Fibroblast of skin of scalp (primary cell): ENCODE measurements around the gene FZD7.

Source experiments
- DNase-seq: peaks from one replicate; pipeline ENCODE4 v3.0.0-alpha.2; 2013

Gene FZD7

DNA sequence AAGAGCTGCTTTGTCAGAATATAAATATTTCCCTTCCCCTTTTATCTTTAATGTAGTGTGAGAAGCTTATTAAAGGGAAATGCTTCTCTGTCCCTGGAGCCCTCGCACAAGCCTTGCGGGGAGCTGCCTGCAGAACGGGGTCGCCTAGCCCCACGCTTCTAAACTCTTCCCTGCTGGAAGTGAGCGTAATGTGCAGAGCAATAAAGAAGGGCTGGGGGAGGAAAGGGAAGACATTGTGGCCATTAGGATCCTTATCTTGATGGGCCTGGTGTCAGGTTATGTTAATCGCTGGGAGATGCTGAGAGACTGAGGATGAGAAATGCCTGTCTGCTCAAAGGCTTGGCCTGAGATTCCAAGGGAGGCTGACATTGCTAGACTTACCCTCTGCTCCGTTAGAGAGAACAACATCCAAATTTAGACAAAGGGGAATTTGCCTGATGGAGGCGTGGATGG, 18.9 kb upstream of the FZD7 start:
- DNase-seq: no peak

DNA sequence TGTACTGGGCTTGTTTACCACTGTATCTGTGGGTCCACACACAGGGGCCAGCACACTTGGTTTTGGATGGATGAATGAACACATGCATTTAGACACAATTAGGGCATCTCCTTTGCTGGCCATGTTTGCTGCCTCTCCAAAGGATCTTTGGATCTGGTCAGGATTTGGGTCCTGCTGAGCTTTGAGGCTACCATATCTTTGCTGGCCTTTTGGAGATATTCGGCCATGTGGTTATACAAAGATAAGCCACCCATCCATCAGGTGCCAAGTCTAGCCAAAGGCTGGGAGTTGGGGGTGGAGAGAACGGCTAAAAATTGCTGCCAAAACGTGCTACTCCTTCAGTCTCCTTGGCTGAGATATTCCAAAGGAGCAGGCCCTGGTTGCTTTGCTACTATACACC, 18.2 kb upstream of the FZD7 start:
- no peak for DNase-seq

DNA sequence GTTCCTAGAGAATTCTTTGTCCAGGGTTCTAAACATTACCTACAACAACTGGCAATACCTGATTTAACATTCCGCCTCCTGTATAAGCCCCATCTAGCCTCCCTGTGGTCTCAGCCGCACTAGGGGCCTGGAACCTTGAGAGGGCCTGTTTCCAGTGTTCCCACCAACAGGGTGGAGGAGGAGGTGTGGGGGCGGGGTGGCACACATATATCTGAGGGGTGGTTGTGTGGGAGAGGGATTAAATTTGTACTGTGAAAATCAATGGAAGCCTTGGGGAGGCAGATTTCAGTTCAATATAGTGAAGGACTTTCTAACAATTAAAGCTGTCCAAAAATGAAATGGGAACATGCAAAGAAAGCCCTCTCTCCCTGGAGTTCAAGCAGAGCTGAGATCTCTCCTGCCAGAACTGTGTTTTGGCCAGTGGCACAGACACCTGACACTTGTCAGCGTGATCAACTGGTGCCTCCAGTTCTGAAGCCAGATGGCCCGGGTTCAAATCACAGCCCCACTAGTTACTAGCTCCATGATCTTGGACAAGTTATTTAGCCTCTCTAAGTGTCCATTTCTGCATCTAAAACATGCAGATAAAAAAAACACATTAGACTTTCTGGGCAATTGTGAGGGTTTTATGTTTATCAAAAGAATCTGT, 17.0 kb upstream of the FZD7 start:
- no peak for DNase-seq

DNA sequence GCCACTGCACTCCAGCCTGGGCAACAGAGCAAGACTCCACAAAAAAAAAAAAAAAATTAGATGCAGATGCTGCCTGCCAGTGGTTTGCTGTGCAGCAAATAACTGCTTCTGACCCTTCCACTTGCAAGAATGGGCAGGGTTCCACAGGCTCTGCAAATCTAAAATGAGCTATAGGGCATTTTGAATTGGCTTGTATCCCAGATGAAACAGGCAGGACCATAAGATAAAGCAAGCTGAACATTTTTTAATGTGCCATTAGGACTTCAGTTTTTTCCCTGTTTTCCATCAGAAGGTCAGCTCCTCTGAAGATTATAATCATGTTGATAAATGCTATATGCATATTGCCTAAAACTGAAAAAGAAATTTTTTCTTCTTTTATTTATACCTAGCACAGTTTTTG, 15.7 kb upstream of the FZD7 start:
- DNase-seq: no peak

DNA sequence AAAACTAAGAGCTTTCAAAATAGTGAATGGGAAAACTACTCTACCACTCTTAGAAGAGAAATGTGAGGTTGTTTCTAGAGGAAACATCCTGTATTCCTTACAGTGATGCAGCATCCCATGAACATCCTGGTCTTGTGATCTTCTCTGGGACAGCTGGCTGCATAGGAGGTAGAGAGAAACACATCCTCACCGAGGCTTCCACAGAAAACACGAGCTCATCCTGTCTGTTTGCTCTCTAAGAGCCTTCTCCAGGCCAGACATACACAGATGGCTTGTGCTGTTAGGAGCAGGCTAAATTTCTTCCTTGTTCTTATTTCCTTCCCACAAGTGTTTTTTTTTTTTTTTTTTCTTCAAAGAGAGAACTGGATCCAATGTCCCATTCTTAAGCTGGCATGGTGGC, 14.7 kb upstream of the FZD7 start:
- DNase-seq: no peak

DNA sequence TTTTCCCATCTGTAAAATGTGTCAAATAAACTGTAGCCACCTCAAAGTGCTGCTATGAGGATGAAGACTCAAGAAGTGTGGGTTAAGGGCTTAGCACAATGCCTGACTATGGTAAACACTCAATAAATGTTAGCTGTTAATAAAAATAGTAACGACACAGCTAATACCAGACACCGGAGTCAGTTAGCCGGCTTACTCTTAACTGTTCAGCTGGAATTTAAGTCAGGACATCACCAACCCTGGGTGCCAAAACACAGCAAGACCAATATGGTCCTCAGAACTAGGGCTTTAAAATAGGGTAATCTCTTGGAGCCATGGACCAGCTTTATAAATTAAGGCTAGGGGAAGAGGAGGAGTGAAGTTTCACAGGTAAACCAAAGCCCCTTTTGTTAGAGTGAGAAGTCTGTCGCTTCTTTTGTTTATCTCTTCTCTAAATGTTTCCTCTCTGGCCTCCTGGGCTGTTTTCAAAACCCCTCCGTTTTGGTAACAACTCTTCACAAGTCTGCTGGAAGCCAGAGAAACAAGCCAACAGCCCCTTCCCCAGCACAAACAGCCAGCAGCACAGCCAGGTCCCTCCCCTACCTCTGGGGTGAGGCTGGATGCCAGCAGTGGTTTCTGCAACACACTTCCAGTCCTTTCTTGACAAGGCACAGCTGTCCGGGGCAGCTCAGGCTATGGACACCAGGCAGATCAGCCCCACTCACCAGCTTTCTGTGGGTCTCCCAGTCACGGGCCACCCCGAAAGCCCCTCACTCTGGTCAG, 13.8 kb upstream of the FZD7 start:
- no peak for DNase-seq

DNA sequence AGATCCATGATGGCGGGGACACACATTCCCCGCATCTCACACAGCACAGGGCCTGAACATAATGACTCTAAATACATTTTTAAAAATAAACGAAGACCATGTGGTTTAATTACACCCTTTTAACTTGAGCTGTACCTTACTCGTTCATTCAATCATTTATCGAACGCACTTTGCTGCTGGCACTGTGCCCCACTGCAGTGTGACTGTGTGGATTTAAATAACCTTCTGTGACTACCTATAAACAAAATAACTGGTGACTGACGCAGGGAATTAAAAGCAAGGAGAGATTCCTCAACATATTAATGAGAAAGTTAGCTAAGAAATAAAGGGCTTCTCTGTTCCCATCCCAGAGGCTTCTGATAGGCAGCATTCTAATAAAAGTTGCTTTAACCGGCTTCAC, 10.9 kb upstream of the FZD7 start:
- no peak for DNase-seq

DNA sequence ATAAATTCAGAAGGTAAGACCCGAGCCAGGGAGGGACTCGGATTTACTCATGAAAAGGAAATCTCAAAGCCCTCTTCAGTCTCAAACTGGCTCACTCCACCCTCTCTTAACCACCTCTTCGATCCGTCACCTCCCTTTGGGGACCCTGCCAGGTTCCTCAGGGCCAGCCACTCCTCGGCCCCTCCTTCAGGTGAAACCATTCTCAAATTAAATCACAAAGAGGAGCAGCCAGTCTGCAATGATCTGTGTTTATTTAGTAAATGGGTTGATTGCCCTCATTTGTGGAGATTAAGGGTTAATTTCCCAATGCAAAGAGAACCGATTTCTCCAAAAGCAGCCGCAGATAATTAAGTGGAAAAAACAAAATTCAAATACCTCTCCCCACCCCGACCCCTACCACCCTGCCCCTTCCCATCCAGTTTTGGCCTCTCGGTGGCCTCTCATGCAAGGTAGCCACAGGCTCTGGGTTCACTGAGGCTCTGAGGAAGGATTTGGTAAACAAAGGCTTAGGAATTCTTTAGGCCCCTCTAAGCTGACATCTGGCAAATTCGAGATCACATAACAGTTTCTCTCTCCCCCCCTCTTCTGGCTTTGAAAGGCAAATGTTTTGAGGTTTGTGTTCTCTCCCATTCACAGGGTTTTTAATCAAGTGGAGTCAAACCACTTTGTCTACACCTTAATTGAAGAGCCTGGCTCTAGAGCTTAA, 10.3 kb upstream of the FZD7 start:
- no peak for DNase-seq

DNA sequence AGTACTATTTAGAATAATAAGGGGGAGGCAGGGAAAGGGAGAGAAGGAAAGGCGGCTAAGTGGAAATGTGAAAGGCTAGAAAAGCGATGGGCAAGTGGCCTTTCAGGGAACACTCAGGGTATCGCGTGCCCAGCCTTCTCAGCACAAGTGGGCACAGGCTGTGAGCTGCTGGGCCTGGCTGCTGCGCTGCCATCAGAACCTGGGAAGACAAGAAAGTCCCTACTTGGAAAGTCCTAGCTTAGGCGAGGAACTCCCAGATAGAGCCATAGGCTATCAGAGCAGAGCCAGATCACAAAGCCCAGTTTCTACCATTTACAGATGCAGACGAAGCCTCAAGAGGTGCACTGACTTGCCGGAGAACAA, 9.8 kb upstream of the FZD7 start:
- DNase-seq: no peak

DNA sequence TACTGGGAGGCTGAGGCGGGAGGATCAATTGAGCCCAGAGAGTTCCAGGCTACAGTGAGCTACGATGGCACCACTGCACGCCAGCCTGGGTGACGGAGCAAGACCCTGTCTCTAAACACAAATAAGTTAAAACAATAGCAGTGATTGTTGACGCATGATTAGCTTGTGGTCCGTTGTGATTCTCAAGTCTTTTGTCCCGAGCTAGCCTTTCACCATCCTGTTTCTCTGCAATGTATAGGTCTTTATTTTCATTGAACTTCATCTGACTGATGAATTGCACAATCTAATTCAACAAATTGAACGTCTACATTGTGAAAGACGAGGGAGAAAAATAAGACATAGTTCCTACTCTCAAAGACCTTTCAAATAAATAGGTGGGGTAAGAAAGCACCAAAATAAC, 8.8 kb upstream of the FZD7 start:
- no peak for DNase-seq

DNA sequence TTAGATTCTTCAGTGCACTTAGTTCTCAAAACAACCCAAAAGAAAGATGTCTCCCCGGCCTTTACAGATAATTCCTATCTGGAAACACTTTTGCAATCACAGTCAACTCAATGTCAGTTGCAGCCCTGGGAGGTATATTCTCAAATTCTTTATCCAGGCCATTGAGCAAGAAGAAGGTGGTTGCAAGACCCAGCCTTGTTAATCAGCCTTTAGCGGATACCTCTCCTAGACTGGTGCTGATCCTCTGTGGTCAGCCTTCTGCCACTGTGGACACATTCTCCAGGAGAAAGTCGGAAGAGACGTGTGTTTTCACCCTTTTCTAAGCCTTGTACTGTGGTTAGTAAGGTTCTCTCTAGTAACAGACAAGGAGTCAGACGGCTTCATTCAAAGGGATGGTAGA, 7.8 kb upstream of the FZD7 start:
- no peak for DNase-seq

DNA sequence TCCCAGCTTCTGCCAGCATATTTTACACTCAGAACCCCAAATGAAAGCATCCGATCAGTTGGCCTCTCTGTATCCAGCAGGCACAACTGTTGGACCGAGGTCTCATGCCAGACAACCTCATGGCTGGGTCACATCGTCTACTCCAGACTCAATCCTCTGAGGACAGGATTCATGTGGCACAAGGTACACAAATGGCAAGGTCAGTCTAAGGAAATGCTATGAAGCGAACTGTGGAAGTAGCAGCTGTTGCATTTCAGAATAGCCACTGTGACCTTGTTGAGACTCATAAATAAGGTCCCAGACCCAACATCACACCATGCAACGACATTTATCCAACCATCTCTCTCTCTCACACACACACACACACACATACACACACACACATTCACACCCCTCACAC, 7.1 kb upstream of the FZD7 start:
- no peak for DNase-seq

DNA sequence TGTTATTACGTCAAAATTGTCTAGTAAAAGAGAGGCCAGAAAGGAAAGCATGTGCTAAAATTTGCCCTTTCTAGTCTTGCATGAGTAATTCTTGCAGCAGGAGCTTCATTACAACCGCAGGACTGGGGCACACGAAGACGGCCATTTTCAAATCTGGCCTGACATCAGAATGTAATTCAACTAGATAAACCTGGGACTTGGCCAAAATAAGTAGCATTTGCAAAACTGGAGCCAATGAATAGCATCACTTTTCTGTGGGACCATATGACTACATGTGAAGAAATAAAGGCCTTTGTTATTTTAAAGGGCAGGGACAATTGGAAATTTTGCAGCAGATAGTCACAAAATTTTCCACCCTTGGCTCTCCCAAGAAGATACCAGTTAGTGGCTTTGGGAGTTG, 3.0 kb upstream of the FZD7 start:
- DNase-seq: peak; percentile 77

DNA sequence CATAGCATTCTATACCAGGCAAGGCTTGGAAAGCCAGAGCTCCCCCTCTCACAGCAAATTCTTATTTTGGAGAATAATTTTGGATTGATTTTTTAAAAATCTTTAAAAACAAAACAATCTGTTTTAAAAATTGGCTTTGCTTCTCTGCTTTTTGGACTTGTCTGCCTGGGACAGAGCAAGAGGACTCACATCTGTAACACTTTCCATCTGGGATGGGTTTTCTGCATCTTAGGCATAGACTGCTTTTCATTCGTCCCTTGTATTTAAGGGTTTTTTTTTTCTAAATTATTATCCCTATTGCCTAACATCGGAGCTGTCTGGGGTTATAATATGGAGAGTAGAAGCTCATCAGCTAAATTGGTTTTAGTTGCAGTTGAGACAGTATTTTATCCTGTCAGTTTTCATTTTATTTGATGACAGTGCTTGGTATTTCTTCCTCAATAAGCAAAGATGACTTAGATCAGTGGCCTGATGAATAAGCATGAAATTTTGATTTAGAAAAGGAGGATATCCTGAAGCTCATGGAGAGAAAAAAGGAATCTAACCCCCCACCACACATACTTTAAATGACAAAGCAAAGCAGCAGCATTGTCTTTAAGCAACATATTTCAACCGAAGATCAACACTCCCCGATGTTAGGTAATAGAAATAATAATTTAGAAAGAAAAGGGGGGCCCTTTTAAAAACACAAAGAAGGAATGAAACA, 2.3 kb upstream of the FZD7 start:
- peak; percentile 43 for DNase-seq

DNA sequence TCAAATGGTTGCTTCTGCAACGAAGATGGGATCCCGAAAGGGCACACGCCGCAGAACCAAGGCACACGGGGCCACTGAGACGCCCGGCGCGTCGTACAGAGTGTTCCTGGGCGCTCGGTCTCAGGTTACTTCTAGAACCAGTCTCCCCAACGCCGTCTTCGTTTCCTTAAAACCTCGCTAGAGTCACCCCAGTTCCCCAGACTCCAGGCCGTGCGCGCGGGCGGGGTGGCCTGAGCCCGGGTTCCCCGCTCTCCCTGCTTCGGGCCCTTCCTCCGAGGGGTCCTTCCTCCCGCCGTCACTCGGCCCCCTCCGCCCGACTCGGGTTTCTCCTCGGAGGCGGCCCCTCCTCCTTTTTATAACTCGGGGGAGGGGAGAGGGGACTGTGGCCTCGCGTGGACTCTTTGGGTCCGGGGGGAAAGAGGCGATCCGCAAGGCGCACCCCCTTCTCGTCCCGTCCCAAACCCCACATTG, 774 bp upstream of the FZD7 start:
- peak; percentile 56 for DNase-seq

DNA sequence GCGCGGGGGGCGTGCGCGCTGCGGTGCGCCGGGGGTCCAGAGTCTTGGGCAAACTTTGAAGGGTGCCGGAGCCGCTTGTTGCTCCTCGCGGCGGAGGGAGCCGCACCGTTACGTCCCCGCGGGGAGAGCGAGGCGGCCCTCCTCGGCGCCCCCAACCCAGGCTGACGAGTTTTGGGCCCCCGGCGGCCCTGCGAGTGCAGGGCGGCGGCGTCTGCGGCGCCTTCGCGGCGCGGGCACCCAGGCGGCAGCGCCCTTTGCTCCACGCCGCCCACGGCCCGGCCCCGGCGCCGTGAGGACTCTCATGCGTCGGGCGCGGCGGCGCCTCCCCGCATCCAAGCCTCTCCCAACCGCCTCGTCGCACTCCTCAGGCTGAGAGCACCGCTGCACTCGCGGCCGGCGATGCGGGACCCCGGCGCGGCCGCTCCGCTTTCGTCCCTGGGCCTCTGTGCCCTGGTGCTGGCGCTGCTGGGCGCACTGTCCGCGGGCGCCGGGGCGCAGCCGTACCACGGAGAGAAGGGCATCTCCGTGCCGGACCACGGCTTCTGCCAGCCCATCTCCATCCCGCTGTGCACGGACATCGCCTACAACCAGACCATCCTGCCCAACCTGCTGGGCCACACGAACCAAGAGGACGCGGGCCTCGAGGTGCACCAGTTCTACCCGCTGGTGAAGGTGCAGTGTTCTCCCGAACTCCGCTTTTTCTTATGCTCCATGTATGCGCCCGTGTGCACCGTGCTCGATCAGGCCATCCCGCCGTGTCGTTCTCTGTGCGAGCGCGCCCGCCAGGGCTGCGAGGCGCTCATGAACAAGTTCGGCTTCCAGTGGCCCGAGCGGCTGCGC, 814 bp downstream of the FZD7 start:
- peak; percentile 35 for DNase-seq

DNA sequence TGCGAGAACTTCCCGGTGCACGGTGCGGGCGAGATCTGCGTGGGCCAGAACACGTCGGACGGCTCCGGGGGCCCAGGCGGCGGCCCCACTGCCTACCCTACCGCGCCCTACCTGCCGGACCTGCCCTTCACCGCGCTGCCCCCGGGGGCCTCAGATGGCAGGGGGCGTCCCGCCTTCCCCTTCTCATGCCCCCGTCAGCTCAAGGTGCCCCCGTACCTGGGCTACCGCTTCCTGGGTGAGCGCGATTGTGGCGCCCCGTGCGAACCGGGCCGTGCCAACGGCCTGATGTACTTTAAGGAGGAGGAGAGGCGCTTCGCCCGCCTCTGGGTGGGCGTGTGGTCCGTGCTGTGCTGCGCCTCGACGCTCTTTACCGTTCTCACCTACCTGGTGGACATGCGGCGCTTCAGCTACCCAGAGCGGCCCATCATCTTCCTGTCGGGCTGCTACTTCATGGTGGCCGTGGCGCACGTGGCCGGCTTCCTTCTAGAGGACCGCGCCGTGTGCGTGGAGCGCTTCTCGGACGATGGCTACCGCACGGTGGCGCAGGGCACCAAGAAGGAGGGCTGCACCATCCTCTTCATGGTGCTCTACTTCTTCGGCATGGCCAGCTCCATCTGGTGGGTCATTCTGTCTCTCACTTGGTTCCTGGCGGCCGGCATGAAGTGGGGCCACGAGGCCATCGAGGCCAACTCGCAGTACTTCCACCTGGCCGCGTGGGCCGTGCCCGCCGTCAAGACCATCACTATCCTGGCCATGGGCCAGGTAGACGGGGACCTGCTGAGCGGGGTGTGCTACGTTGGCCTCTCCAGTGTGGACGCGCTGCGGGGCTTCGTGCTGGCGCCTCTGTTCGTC, 1.7 kb downstream of the FZD7 start:
- DNase-seq: peak; percentile 86

DNA sequence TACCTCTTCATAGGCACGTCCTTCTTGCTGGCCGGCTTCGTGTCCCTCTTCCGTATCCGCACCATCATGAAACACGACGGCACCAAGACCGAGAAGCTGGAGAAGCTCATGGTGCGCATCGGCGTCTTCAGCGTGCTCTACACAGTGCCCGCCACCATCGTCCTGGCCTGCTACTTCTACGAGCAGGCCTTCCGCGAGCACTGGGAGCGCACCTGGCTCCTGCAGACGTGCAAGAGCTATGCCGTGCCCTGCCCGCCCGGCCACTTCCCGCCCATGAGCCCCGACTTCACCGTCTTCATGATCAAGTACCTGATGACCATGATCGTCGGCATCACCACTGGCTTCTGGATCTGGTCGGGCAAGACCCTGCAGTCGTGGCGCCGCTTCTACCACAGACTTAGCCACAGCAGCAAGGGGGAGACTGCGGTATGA, 2.3 kb downstream of the FZD7 start:
- DNase-seq: peak; percentile 25

DNA sequence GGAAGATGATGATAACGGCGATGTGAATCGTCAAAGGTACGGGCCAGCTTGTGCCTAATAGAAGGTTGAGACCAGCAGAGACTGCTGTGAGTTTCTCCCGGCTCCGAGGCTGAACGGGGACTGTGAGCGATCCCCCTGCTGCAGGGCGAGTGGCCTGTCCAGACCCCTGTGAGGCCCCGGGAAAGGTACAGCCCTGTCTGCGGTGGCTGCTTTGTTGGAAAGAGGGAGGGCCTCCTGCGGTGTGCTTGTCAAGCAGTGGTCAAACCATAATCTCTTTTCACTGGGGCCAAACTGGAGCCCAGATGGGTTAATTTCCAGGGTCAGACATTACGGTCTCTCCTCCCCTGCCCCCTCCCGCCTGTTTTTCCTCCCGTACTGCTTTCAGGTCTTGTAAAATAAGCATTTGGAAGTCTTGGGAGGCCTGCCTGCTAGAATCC, 3.0 kb downstream of the FZD7 start:
- DNase-seq: peak; percentile 35

DNA sequence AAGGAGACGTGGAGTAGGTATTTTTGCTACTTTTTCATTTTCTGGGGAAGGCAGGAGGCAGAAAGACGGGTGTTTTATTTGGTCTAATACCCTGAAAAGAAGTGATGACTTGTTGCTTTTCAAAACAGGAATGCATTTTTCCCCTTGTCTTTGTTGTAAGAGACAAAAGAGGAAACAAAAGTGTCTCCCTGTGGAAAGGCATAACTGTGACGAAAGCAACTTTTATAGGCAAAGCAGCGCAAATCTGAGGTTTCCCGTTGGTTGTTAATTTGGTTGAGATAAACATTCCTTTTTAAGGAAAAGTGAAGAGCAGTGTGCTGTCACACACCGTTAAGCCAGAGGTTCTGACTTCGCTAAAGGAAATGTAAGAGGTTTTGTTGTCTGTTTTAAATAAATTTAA, 3.4 kb downstream of the FZD7 start:
- DNase-seq: peak; percentile 44
